ENCODE measurements around the gene EPB41L4B.

Gene EPB41L4B

DNA sequence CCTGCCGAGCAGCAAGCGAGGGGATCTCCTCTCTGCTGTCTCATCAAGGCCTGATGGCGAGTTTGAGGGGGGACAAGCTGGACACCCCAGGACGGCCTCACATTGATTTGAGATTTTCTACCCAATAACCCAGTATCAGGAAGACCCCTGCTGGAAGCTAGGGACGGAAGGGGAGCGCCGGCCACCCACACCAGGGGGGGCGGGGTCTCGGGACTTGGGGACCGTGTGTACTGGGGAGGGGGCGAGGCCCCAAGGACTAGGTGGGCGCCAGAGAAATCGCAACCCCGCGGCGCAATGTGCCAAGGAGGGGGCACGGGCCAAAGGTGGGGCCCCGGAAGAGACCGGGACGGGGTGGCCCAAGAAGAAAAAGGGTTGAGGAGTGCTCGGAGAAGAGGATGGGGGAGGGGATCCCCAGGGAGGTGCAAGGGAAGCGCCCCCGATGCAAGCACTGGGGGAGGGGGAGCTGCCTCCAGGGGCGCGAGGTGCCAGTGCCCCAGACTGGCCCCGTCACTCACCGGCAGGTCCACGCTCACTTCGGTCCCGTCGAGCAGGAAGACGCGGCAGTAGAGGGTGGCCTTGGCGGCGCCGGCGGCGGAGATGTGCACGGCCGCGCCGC lies 1.1 kb downstream of the EPB41L4B start:
- no peak for DNase-seq

GRCh38 chr9:109319017-109319625 lies 1.7 kb downstream of the EPB41L4B start:
- no peak for DNase-seq

GRCh38 chr9:109317979-109318741 lies 2.7 kb downstream of the EPB41L4B start:
- no peak for DNase-seq

DNA sequence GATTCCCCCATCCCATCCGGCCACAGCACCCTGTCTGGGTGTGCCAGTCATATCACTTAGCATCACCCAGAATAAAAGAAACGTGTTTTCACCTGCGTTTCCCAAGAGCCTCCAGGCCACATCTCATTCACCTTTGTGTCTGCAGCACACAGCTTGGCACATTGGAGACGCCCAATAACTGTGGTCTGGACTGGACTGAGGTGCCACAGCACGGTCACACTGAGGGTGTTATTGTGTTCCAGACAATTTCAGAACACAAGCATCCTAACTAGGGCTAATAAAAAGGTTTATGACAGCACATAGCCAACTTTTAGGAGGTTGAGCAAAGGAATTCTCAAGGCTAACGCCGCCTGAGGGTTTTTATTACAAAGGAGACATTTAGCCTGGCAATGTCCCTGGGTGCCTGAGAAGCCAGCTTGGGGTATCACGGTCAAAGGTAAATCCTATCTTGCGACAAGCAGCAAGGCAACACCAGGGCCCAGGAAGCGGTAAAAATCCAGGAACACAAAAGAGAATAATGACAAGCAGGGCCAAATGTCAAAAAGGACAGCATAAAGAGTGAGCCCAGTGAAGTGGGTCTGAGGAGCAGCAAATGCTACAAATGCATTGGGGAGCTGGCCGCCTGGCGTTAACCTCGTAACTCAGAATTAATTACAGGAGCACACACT lies 3.4 kb downstream of the EPB41L4B start:
- DNase-seq = no peak

GRCh38 chr9:109316207-109316640 lies 4.6 kb downstream of the EPB41L4B start:
- DNase-seq = no peak

- no peak for DNase-seq
These were observed 5.2 kb downstream of the EPB41L4B start for GRCh38 chr9:109315480-109316206.

GRCh38 chr9:109314011-109314531 lies 6.8 kb downstream of the EPB41L4B start:
- no peak for DNase-seq

DNA sequence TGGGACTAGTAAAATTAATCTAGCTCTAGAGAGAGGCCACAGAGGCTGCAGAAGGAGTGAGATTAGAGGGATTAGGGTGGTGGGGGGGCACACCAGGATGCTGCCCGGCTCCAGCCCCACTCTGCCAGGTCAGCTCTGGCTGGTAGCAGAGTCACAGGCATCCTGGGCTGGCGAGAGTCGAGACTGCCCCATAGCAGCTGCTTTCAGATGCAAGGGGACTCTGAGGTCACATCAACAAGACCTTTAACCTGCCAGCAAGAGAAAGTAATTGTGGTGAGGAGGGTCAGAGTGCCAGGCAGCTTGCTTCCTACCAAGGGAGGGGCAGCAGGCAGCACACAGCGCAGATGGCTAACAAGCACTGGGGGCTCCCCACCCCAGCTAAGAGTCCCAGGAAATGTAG lies 7.5 kb downstream of the EPB41L4B start:
- DNase-seq = no peak

DNA sequence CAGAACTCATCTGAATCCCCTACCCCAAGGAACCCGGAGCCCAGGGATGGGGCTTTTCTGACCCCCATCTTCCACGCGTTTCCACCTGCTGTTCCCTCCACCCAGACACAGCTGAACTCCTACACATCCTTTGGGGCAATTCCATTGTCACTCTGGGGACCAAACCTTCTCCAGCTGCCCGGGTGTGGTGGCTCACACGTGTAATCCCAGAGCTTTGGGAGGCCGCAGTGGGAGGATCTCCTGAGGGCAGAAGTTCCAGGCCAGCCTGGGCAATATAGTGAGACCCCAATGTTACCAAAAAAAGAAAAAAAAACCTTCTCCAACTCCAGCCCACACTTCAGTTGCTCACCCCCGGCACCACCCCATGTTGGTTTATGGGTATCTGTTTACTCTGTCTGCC lies 8.1 kb downstream of the EPB41L4B start:
- no peak for DNase-seq

DNA sequence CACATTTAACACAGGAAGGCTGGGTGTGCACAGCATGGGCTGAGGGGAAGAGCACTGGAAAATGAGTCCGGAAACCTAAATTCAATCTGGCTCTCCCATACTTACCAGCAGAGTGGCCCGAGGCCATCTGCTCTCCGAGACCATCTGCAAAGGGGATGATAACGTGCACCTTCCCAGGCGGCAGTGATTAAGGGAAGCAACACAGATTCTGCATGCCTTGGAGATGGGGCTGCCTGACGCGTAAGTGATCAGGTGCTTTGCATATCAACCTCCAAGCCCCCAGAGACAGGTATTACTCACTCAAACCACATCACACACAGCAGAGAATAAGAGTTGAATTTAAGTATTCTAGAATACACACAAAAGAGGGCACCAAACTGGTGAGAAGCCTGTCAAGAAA lies 9.1 kb downstream of the EPB41L4B start:
- DNase-seq = no peak

DNA sequence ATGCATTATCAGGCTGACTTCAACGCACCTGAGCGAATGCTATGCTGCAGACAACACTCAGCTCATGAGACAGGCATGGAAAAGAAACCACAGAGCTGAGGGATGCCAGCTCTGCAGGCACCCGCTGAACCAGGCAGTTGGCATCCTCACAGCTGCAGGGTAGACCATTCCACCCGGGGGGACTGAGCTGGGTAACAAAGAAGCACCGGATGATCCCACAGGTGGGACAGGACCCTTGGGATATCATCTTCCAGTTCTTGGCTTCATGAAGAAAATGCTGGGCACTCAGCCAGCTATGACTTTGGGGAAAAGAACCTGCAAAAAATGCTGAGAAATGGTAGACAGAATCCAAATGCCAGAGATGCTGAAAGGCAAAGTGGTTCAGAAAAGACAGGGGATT lies 9.6 kb downstream of the EPB41L4B start:
- no peak for DNase-seq

GRCh38 chr9:109310486-109310901 lies 10.4 kb downstream of the EPB41L4B start:
- DNase-seq = no peak

DNA sequence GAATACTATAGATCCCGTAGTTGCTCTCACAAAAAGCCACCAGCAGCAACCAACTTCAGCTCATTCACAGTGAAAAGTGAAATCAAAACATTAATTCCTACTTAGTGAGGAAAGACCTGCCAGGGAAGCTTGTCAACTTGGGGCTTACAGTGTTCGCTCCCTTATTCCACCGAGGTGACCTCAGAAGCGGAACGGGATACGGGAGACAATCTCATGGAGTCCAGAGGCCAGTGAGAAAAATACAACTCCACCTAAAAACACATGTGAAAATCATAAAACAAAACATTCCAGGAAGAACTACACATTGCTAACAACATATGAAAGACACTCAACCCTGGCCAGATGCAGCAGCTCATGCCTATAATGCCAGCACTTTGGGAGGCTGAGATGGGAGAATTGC lies 11.6 kb downstream of the EPB41L4B start:
- DNase-seq = no peak

DNA sequence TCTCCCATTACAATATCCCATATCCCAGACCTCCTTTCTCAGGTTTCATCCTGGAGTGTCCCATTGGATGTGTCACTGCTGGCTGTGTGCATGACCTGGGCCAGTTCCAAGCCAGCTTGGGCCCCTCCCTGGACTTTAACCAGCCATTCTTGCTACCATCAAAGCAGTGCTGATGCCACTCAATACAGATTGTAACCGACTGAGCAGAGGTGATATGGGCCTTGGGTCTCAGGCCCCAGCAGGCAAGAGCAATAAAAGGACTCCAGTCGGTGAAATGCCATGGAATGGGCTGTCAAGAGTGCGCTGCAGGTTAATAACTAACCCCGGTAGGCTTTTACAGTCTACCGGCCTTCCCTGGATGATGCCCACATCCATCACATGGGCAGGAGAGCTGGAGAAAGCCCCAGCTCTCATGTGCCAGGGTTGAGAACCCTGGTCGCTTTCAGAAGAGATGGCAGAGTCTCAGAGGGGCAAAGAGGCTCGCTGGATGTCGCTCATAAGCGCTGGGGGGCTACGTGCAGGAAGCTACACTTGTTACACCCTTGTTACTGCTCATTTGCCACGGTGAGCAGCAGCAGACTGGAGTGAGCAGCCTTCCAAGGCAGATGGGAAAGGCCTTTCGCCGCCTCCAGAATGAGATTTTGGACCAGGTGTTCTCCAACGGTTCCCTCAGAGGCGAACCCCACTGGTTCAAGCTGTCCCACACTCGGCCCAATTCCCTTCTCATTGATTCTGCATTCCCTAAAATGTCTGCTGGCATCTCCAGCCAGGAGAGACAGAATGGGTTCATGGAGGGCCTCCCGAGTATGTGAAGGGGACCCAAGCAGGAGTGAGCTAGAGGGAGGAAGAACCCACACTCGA lies 13.2 kb downstream of the EPB41L4B start:
- DNase-seq = no peak

- DNase-seq = no peak
These were observed 15.1 kb downstream of the EPB41L4B start for GRCh38 chr9:109305801-109306200.

GRCh38 chr9:109304347-109304746 lies 16.5 kb downstream of the EPB41L4B start:
- DNase-seq = no peak

- DNase-seq = no peak
These were observed 17.0 kb downstream of the EPB41L4B start for GRCh38 chr9:109303900-109304299.

DNA sequence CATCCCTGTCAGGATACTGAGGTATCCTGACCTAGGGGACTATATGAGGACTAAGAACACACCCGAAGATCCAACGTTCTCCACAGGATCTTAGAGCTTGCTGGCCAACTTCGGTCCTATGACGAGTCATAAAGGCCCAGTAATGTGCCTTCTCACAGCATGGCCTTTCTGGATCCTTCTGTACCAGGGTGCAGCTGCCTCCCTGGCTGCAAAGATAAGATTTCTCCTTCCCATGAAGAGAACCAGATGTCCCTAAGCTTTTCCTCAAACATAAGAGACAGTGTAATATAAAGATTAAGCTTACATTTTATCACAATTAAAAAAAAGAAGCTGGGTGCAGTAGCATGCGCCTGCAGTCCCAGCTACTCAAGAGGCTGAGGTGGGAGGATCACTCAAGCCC lies 18.3 kb downstream of the EPB41L4B start:
- no peak for DNase-seq

DNA sequence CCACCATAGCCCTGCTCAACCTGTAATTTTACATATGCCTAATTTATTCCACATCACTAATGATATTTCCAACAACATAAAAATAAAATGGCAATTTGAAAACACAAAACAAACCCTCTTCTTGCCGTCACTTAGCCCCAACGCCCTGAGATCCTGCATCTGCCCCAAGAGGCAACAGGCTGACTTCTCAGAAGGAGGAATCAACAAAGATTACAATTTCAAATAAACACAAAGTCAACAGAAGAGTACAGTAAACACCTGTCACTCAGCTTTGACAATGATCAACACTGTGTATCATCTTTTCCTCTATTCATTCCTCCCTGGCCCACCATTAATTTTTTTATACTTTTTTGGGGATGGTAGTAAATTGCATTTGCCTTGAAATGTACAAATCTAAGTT lies 19.8 kb downstream of the EPB41L4B start:
- no peak for DNase-seq

GRCh38 chr9:109299891-109300290 lies 21.0 kb downstream of the EPB41L4B start:
- no peak for DNase-seq

DNA sequence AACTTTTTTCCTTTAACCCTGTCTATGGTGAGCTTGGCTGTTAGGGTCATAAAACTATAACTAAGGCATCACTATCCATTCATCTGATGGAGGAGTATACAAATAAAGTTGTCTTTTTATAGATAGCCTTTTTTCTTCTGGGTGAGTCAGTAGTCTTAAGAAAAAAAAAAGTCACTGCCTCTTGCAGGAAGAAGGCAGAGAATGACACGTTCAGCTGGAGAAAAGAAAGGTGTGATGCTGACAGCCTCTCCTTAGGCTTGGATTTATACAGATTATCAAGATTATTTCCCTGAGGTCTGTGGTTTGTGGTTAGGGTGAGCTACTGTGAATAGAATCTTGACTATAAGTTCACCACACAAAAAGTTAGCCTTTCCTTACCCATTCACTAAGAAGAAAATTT lies 23.0 kb downstream of the EPB41L4B start:
- DNase-seq = no peak

All from CD4-positive, alpha-beta T cell treated with Interleukin-17A for 4 hours (primary cell).